H1 (cell line): ENCODE data around the gene EML5. TPM values are rescaled to one million over a fixed set of nuclear protein-coding genes. Genes with fewer than 3 reads are reported as not detected.

Experiments
- CTCF ChIA-PET: fragments of 300-600 bp; sonication (Branson Sonifier 250); formaldehyde crosslinking; loops from one replicate; lab custom pipeline; 2021; ENCODE audit not compliant: partially characterized antibody; lab: Charles Lee
- POLR2A ChIA-PET: fragments of 300-600 bp; sonication (Branson Sonifier 250); formaldehyde crosslinking; loops from one replicate; lab custom pipeline; 2021; ENCODE audit warnings: inconsistent platforms; ENCODE audit not compliant: partially characterized antibody; lab: Charles Lee
- DNase-seq, 2 experiments: peaks; one replicate each; pipeline versions ENCODE4 v3.0.0 to v3.0.0-alpha.2; 2010 to 2022; ENCODE audit warnings: low spot score in 2 of 2, low read depth in 1 of 2, mixed read lengths in 1 of 2
- FAIRE-seq: peaks from 2 replicates; lab custom pipeline; 2011; peaks lifted over from hg19 to GRCh38; lab: Jason Lieb, UNC
- H2AFZ ChIP-seq: 2 replicates; pipeline ENCODE4 v1.8.1; 2012; ENCODE audit warnings: low read length, inconsistent platforms
- H2AK5ac ChIP-seq: 2 replicates; pipeline ENCODE4 v1.6.1; 2013; ENCODE audit warnings: low read depth, low read length
- H2BK120ac ChIP-seq: replicated peaks from 2 replicates; pipeline ENCODE3; 2013; ENCODE audit warnings: low read depth, low read length, inconsistent platforms
- H2BK12ac ChIP-seq: 2 replicates; pipeline ENCODE4 v1.6.1; 2013; ENCODE audit warnings: low read depth, low read length
- H2BK15ac ChIP-seq: 2 replicates; pipeline ENCODE4 v1.6.1; 2013; ENCODE audit warnings: low read length
- H2BK20ac ChIP-seq: 2 replicates; pipeline ENCODE4 v1.6.1; 2013; ENCODE audit warnings: low read length
- H2BK5ac ChIP-seq: 2 replicates; pipeline ENCODE4 v1.6.1; 2013; ENCODE audit warnings: low read depth, low read length
- H3K14ac ChIP-seq: 2 replicates; pipeline ENCODE4 v1.6.1; 2013; ENCODE audit warnings: inconsistent platforms; ENCODE audit not compliant: insufficient read length
- H3K18ac ChIP-seq: 2 replicates; pipeline ENCODE4 v1.6.1; 2013; ENCODE audit warnings: low read length; ENCODE audit errors: extremely low read depth
- H3K23ac ChIP-seq: 2 replicates; pipeline ENCODE4 v1.6.1; 2013; ENCODE audit warnings: inconsistent platforms; ENCODE audit not compliant: insufficient read length
- H3K23me2 ChIP-seq: 2 replicates; pipeline ENCODE4 v1.6.1; 2013; ENCODE audit warnings: low read depth, low read length
- H3K27ac ChIP-seq: 2 replicates; pipeline ENCODE4 v1.6.1; 2011; ENCODE audit warnings: low read depth, low read length, inconsistent platforms
- H3K27me3 ChIP-seq, 4 experiments: replicated peaks in 1 of 4; 1 replicate in 1 of 4; 2 replicates in 3 of 4; pipeline versions ENCODE4 v1.6.1 to v1.8.1; 2011 to 2013; ENCODE audit warnings: low read length in 3 of 4, mild to moderate bottlenecking in 3 of 4, inconsistent platforms in 2 of 4, mixed read lengths in 2 of 4, moderate library complexity in 1 of 4; ENCODE audit not compliant: control insufficient read depth in 3 of 4, insufficient read depth in 3 of 4; ENCODE audit errors: extremely low read depth in 1 of 4
- H3K36me3 ChIP-seq, 4 experiments: 2 replicates each; pipeline versions ENCODE4 v1.6.1 to v1.8.1; 2011 to 2013; ENCODE audit warnings: mild to moderate bottlenecking in 4 of 4, low read length in 3 of 4, moderate library complexity in 2 of 4, control low read depth in 1 of 4, inconsistent platforms in 1 of 4; ENCODE audit not compliant: insufficient read depth in 4 of 4, control insufficient read depth in 2 of 4
- H3K4ac ChIP-seq: replicated peaks from 2 replicates; pipeline ENCODE3; 2013; ENCODE audit warnings: low read length, low read depth, mixed read lengths, inconsistent platforms; ENCODE audit not compliant: insufficient read length
- H3K4me1 ChIP-seq, 4 experiments: replicated peaks in 1 of 4; 1 replicate in 1 of 4; 2 replicates in 3 of 4; pipeline versions ENCODE4 v1.6.1 to v1.8.1; 2011 to 2013; ENCODE audit warnings: low read length in 3 of 4, inconsistent platforms in 2 of 4, mixed read lengths in 1 of 4; ENCODE audit not compliant: insufficient read depth in 4 of 4, control insufficient read depth in 3 of 4
- H3K4me2 ChIP-seq, 2 experiments: 2 replicates each; pipeline versions ENCODE4 v1.6.1 to v1.8.1; 2011 to 2013; ENCODE audit warnings: low read depth in 2 of 2, low read length in 2 of 2, control low read depth in 1 of 2, inconsistent platforms in 1 of 2, mild to moderate bottlenecking in 1 of 2; ENCODE audit not compliant: insufficient read depth in 1 of 2
- H3K4me3 ChIP-seq, 4 experiments: fragments of 200-600, 300-600 bp in 1 of 4; sonication (generic), shearing (Covaris generic), sonication (Bioruptor Twin) in 1 of 4; 2 replicates each; pipeline versions ENCODE4 v1.5.1 to v1.8.1; 2011 to 2016; ENCODE audit warnings: low read length in 4 of 4, low read depth in 3 of 4, control low read depth in 2 of 4, inconsistent platforms in 2 of 4, mild to moderate bottlenecking in 2 of 4, mixed read lengths in 1 of 4, moderate library complexity in 1 of 4; ENCODE audit not compliant: insufficient read depth in 2 of 4; ENCODE audit errors: extremely low read depth in 1 of 4
- H3K56ac ChIP-seq: replicated peaks from 2 replicates; pipeline ENCODE3; 2013; ENCODE audit warnings: low read depth, mild to moderate bottlenecking, mixed read lengths, low read length, inconsistent platforms; ENCODE audit not compliant: insufficient read length
- H3K79me1 ChIP-seq: 2 replicates; pipeline ENCODE4 v1.6.1; 2013; ENCODE audit warnings: low read depth, low read length, control low read depth
- H3K79me2 ChIP-seq, 2 experiments: 2 replicates each; pipeline versions ENCODE4 v1.6.1 to v1.8.1; 2012 to 2013; ENCODE audit warnings: low read length in 2 of 2, mild to moderate bottlenecking in 2 of 2, inconsistent platforms in 1 of 2; ENCODE audit not compliant: insufficient read depth in 2 of 2, control insufficient read depth in 1 of 2
- H3K9ac ChIP-seq, 4 experiments: replicated peaks in 1 of 4; 1 replicate in 1 of 4; 2 replicates in 3 of 4; pipeline versions ENCODE4 v1.6.1 to v1.8.1; 2011 to 2013; ENCODE audit warnings: low read depth in 3 of 4, low read length in 3 of 4, control low read depth in 2 of 4, mild to moderate bottlenecking in 2 of 4, moderate library complexity in 2 of 4, inconsistent platforms in 1 of 4; ENCODE audit errors: extremely low read depth in 1 of 4
- H3K9me3 ChIP-seq, 2 experiments: 2 replicates each; pipeline versions ENCODE4 v1.6.1 to v1.8.1; 2012 to 2013; ENCODE audit warnings: mild to moderate bottlenecking in 2 of 2, moderate library complexity in 2 of 2, control low read depth in 1 of 2, inconsistent platforms in 1 of 2, low read depth in 1 of 2, low read length in 1 of 2, mixed read lengths in 1 of 2; ENCODE audit not compliant: insufficient read depth in 2 of 2
- H4K20me1 ChIP-seq, 2 experiments: replicated peaks in 1 of 2; 2 replicates each; pipeline versions ENCODE3 to v1.8.1; 2011 to 2013; ENCODE audit warnings: inconsistent platforms in 2 of 2, low read length in 2 of 2, mild to moderate bottlenecking in 1 of 2; ENCODE audit not compliant: insufficient read depth in 2 of 2, control insufficient read depth in 1 of 2
- H4K5ac ChIP-seq: 2 replicates; pipeline ENCODE4 v1.6.1; 2013; ENCODE audit warnings: low read length, low read depth, mixed read lengths, inconsistent platforms; ENCODE audit not compliant: insufficient read length
- H4K8ac ChIP-seq: 2 replicates; pipeline ENCODE4 v1.8.0; 2013; ENCODE audit warnings: mild to moderate bottlenecking, moderate library complexity, low read length, inconsistent platforms; ENCODE audit not compliant: insufficient read depth; ENCODE audit errors: extremely low read depth
- H4K91ac ChIP-seq: replicated peaks from 2 replicates; pipeline ENCODE3; 2013; ENCODE audit warnings: low read length, mixed read lengths, inconsistent platforms; ENCODE audit not compliant: insufficient read length
- BRCA1 ChIP-seq: IDR thresholded peaks from 2 replicates; pipeline ENCODE4 v1.6.1; 2012; ENCODE audit warnings: low read depth, low read length, improper control_type of control experiment
- CBX5 ChIP-seq: fragments of 300-800, 300-1000 bp; sonication (generic); IDR thresholded peaks from 2 replicates; pipeline ENCODE4 v1.7.1; 2016; ENCODE audit warnings: antibody characterized with exemption, low read length, low read depth
- CHD1 ChIP-seq: IDR thresholded peaks from 2 replicates; pipeline ENCODE4 v1.6.1; 2012; ENCODE audit warnings: low read depth, low read length, improper control_type of control experiment
- EP300 ChIP-seq, 2 experiments: IDR thresholded peaks; 1 replicate in 1 of 2; 2 replicates in 1 of 2; pipeline ENCODE4 v1.6.1; 2011 to 2012; ENCODE audit warnings: low read depth in 2 of 2, low read length in 2 of 2, mild to moderate bottlenecking in 2 of 2, borderline replicate concordance in 1 of 2, inconsistent platforms in 1 of 2, moderate library complexity in 1 of 2
- HDAC2 ChIP-seq, 2 experiments: fragments of 300-600 bp in 1 of 2; sonication (generic) in 1 of 2; IDR thresholded peaks; 2 replicates each; pipeline ENCODE4 v1.6.1; 2011 to 2012; ENCODE audit warnings: low read depth in 2 of 2, low read length in 2 of 2, mild to moderate bottlenecking in 2 of 2, moderate library complexity in 2 of 2, borderline replicate concordance in 1 of 2, inconsistent platforms in 1 of 2
- HDAC6 ChIP-seq: IDR thresholded peaks from one replicate; pipeline ENCODE4 v1.7.1; 2012; ENCODE audit warnings: low read depth, mild to moderate bottlenecking, inconsistent platforms, low read length, moderate library complexity
- JUND ChIP-seq: IDR thresholded peaks from 2 replicates; pipeline ENCODE4 v1.6.1; 2011; ENCODE audit warnings: mild to moderate bottlenecking, improper control_type of control experiment, low read length
- KDM1A ChIP-seq: fragments of 200-600, 300-600 bp; sonication (generic); IDR thresholded peaks from 2 replicates; pipeline ENCODE4 v1.7.1; 2016; ENCODE audit warnings: mild to moderate bottlenecking, low read length, borderline replicate concordance
- MAX ChIP-seq: IDR thresholded peaks from 2 replicates; pipeline ENCODE4 v1.6.1; 2012; ENCODE audit warnings: inconsistent platforms
- SIRT6 ChIP-seq: IDR thresholded peaks from one replicate; pipeline ENCODE4 v1.7.1; 2012; ENCODE audit warnings: low read length, inconsistent platforms
- SP4 ChIP-seq: IDR thresholded peaks from 2 replicates; pipeline ENCODE4 v1.6.1; 2012; ENCODE audit warnings: low read length, inconsistent platforms
- SRF ChIP-seq: IDR thresholded peaks from 2 replicates; pipeline ENCODE4 v1.6.1; 2011; ENCODE audit warnings: mild to moderate bottlenecking, low read depth, low read length, moderate library complexity
- TAF7 ChIP-seq: optimal IDR thresholded peaks from 2 replicates; pipeline ENCODE3; 2011; ENCODE audit warnings: low read depth, mild to moderate bottlenecking, inconsistent platforms, low read length, moderate library complexity, borderline replicate concordance
- TCF12 ChIP-seq: IDR thresholded peaks from 2 replicates; pipeline ENCODE4 v1.6.1; 2011; ENCODE audit warnings: low read depth, mild to moderate bottlenecking, low read length
- WGBS, 2 experiments: shearing (Covaris generic) in 1 of 2; methylation state at CpG; one replicate each; pipeline versions ENCODE4 v1.1.6 to v1.1.7; 2013 to 2015; ENCODE audit warnings: low lambda C conversion rate in 2 of 2, mixed read lengths in 2 of 2, inconsistent platforms in 1 of 2, low coverage in 1 of 2, missing lambda C conversion rate in 1 of 2; ENCODE audit not compliant: insufficient replicate concordance in 2 of 2, insufficient coverage in 1 of 2, insufficient read length in 1 of 2; ENCODE audit errors: extremely low coverage in 1 of 2, missing lambda C conversion rate in 1 of 2; 5-methylcytosine and 5-hydroxymethylcytosine counted together
- polyA plus RNA-seq, 7 experiments: library from polyadenylated mRNA; depleted of rRNA in 3 of 7; stranded (reverse) in 5 of 7; unstranded in 2 of 7; fragments of >200 nt in 5 of 7; fragments of 200-250 nt in 2 of 7; gene quantifications; 1 replicate in 5 of 7; 2 replicates in 1 of 7; 4 replicates in 1 of 7; pipeline versions ENCODE4 v1.2.1 to v1.2.3, GENCODE V29; 2011 to 2013; ENCODE audit warnings: missing spikeins in 2 of 7, mixed read lengths in 2 of 7
- total RNA-seq: library from RNA; stranded (reverse); fragmentation: NEBNext Ultra II Directional; extraction: Animal tissue kit (Norgen Biotek cat#: 25700); gene quantifications from 2 replicates; pipeline ENCODE4 v1.2.1, GENCODE V29; 2021

EML5 gene
- total and polyA plus RNA-seq, 2 of the 8 experiments (the other 6 are each of a cell fraction or from before 2014, with no cell fraction given) = 0.39 to 0.88 TPM

GRCh38 chr14:88592031-88592430 lies 200.7 kb downstream of the EML5 start:
- no peak overlapping the region for H4K8ac ChIP-seq
- no peak overlapping the region for H2AK5ac ChIP-seq
- no peak overlapping the region for H3K4me2 ChIP-seq
- H3K27ac ChIP-seq = no peak overlapping the region
- no peak overlapping the region for H2AFZ ChIP-seq
- DNase-seq (no peak), FAIRE-seq (no peak)
- H3K4ac ChIP-seq = no peak overlapping the region
- WGBS, 2 experiments = 100% methylated on average over 1 of the region's 1 CpG; no CpG with 5 or more reads in 1 of the 2 experiments
- H2BK15ac ChIP-seq = no peak overlapping the region
- no peaks in the 10 kb centered on the region; a peak in 1 of 4 replicates for H3K79me2 ChIP-seq
- ChIA-PET CTCF (no interaction called here), POLR2A (interaction anchor here (0.7 kb wide), 1 partner anchor 24 kb away, joined by 3 read pairs; no protein-coding TSS in a partner anchor)
- H2BK120ac ChIP-seq = no peak overlapping the region
- no peaks in the 10 kb centered on the region for H3K4me1 ChIP-seq
- H3K9ac ChIP-seq = no peak overlapping the region
- no peaks in the 10 kb centered on the region for H3K27me3 ChIP-seq
- H3K79me1 ChIP-seq = no peaks in the 10 kb centered on the region
- H4K20me1 ChIP-seq = peaks cover 0 to 2% of the 10 kb centered on the region in 2 experiments
- H2BK20ac ChIP-seq = no peak overlapping the region
- H3K14ac ChIP-seq = no peak overlapping the region
- H3K9me3 ChIP-seq = no peaks in the 10 kb centered on the region
- no peaks in the 10 kb centered on the region for H3K23me2 ChIP-seq
- no peak overlapping the region for H2BK5ac ChIP-seq
- H4K5ac ChIP-seq = no peak overlapping the region
- no peak overlapping the region for H3K56ac ChIP-seq
- no peak overlapping the region for H4K91ac ChIP-seq
- no peak overlapping the region for H3K4me3 ChIP-seq
- peaks cover 13 to 67% (median 23%) of the 10 kb centered on the region in 4 experiments for H3K36me3 ChIP-seq
- H3K18ac ChIP-seq = no peak overlapping the region
- H3K23ac ChIP-seq = no peak overlapping the region
- H2BK12ac ChIP-seq = no peak overlapping the region
- no peak for TF ChIP-seq KDM1A
- no peak for TF ChIP-seq SRF
- no peak for TF ChIP-seq TAF7
- TF ChIP-seq TCF12 = no peak
- TF ChIP-seq MAX = no peak
- no peak for TF ChIP-seq SIRT6
- no peak for TF ChIP-seq JUND
- TF ChIP-seq CHD1 = no peak
- no peak for TF ChIP-seq CBX5
- TF ChIP-seq EP300 (IDR thresholded peaks at IDR 0.05; ENCODE audit: borderline replicate concordance in 1 of 2, low read depth in 2 of 2, low read length in 2 of 2) = no peak
- TF ChIP-seq SP4 = no peak
- TF ChIP-seq BRCA1 = no peak
- TF ChIP-seq HDAC6 = no peak
- TF ChIP-seq HDAC2 (IDR thresholded peaks at IDR 0.05; ENCODE audit: borderline replicate concordance in 1 of 2, low read depth in 2 of 2, low read length in 2 of 2) = no peak
